HG02943 (cell line): ENCODE measurements around the gene SRP72.

Source experiments
- ATAC-seq: cut with Tn5 transposase; IDR thresholded peaks from one replicate; pipeline ENCODE4 v1.9.1; 2021; ENCODE audit warnings: mild to moderate bottlenecking, low read depth, moderate library complexity; ENCODE audit not compliant: unreplicated experiment

The SRP72 gene

DNA sequence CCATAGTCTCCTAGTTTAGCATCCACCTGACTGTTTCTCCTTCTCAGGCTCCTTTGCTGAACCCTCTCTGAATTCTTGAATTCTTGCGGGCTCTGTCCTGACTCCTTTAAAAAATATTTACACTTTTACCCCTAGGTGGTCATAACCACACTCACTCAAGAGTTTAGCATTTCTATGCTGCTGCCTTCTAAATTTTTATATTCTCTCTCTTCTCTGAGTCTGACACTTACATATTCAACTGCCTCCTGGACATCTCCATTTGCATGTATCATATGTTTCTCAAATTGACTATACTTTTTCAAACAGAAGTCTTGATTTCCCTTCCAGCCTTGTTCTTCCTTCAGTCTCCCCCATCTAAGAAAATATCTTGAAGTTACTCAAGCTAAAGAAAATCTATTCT lies 69.7 kb downstream of the SRP72 start:
- ATAC-seq: no peak

DNA sequence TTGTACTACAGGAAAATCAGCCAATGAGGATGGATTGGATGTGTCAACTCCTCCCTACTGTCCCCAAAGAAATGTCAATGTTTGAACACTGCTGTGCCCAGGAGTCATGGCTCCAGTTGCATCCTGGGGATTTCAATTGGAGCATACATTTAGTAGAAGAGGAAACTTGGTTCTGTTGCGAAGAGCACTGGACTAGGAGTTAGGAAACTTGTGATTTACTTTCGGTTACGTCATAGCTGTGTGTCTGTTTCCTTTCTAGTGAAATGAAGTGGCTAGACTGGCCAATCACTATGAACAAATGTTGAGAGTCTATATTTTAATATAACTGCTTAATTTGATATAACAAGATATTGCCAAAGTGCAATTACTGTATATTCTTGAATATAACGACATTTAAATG lies 73.4 kb downstream of the SRP72 start:
- ATAC-seq: no peak

DNA sequence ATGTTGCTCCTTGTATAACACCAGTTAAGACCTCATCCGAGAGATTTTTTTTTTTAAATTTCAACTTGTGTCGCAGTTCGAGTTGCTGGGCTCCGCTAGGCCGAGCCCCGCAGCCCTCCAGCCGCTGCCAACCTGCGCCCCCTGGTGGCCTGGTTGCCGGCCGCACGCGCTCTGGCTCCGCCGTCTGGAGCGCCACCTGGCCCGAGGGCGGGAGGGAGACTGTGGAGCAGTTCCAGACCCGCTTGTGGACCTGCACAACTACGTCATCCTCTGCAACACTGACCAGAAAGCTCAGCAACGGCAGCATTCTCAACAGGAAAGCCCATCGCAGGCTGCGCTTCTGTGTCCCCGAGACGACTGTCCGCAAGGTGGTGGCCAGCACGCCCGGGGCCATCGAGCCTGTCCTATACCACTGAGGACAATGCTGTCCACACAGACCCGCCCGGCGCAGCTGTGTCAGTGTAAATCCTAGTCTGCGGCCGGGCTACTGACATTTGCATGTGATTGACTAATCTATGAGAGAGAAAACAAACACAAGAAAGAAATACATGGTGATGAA lies 77.2 kb downstream of the SRP72 start:
- ATAC-seq: peak; percentile 96

DNA sequence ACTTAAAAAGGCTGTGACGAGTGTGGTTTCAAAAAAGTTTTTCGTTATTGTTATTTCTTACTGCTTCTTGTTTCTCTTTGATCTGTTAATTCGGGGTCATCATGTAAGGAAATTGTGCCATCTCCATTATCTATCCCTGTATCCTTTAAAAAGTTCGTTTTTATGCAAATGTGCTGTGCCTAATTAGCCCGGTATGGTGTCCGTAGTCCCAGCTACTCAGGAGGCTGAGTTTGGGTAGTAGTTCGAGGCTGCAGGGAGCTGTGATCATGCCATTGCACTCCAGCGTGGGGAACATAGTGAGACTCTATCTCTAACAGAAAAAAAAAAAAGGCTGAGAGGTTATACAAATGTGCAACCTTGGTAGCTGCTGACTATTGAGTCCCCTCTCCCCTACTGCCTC lies 83.2 kb downstream of the SRP72 start:
- no peak for ATAC-seq

DNA sequence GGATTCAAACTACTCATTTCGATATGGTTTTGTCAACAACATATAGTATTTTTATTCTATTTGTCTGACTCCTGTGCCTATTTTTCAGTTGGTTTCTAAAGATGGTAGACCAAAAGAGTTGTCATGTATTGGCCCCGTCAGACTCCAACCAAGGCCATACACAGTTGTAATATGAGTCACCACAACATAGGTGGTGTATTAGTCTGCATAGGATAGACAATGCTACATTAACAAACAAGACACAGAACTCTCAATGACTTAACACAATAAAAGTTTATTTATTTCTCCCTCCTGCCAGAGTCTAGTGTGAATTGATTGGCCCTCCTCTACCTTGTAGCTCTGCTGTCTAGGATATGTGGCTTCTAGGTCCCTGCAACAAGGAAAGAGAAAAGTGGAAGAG lies 84.1 kb downstream of the SRP72 start:
- no peak for ATAC-seq

DNA sequence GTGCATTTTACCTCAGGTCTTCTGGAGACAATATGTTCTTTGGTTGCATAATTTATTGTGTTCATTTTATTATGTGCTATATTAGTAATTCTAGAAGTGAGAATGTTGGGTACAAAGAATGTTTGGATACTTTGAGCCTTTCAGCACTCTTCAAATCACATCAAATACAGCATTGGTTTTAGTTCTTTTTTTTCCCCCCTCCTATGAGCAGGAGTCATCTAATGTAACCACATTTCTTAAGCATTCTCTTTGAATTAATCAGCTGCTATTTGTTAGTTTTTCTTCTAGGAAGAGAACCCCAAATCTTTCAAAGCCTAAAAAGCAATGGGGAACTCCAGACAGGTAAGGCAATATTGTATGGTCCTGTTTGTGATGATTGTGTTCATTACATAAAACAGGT lies 84.9 kb downstream of the SRP72 start:
- no peak for ATAC-seq
